GM12891 (cell line): ENCODE measurements around the gene LGI1.

Experiments used
- PAX5 ChIP-seq: IDR thresholded peaks from 2 replicates; pipeline ENCODE4 v1.6.1; 2011; ENCODE audit warnings: low read length, moderate library complexity, mild to moderate bottlenecking; ENCODE audit not compliant: insufficient read depth, severe bottlenecking
- POLR2A ChIP-seq: IDR thresholded peaks from 2 replicates; pipeline ENCODE4 v1.6.1; 2011; ENCODE audit warnings: low read depth, low read length, control low read depth

GRCh38 chr10:93826355-93826754 lies 68.6 kb downstream of the LGI1 start:
- TF ChIP-seq PAX5 = no peak
- TF ChIP-seq POLR2A = no peak
